ENCODE results near the gene ABITRAM.
"Not testable (repeated sequence)": the region's sequence is repeated elsewhere in the genome, so short reads cannot be mapped to it uniquely, and the experiment has no call there.

ABITRAM gene

DNA sequence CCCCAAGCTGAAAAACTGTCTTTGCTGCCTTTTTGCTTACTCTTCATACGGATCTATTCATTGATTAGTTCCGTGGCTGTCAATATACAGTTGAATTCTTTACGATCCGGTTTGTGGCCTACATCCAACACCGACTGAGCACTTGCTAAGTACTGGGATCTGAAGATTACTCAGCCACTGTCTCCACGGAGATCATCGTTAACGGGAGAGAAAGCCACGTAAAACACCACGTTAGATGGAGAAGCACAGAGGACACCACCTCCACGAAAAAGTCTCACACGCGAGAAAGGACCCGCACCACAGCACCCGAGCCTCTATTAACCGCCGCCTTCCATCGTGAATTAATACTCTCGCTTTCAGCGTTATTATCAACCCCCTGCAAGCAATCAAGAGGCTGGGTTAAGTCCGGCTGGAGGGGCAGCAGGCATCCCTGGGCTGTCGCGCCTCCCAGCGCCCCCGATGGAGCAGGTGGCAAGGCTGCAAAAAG, 926 bp upstream of the ABITRAM start:
- peak; percentile 11 for DNase-seq

DNA sequence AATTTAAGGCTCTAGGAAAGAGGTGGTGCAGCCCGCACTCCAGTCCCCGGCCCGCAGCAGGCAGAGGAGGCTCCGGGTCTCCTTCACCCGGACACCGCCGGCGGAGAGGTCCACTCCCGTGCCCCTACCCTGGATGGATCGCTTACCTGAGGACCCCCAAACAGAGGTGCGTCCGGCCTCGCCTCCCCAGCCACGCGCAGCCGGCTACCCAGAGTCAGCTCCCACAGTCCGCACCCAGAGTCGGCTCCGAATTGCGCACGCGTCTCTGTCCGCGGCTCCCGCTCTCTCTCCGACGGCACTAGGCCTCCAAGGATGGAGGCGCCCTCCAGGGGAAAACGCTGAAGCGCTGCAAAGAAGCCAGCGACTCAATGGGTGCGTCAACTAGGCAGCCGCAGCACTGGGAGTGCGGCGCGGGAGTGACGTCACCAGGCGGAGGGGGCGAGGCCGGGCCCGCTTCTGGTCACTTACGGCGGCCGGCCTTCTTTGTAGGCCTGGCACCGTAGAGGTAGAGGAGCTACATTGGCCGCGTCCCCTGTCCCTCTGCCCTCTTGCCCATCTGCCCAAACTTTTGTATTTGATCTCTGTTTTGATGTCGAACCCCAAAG, 380 bp upstream of the ABITRAM start, which contains the start of gene ELP1:
Gene ELP1, minus strand, starts transcription at position 407 of the 605 bp plus-strand sequence. CDS start 2,978 bp downstream, outside the sequence.
- peak; percentile 92 for DNase-seq

DNA sequence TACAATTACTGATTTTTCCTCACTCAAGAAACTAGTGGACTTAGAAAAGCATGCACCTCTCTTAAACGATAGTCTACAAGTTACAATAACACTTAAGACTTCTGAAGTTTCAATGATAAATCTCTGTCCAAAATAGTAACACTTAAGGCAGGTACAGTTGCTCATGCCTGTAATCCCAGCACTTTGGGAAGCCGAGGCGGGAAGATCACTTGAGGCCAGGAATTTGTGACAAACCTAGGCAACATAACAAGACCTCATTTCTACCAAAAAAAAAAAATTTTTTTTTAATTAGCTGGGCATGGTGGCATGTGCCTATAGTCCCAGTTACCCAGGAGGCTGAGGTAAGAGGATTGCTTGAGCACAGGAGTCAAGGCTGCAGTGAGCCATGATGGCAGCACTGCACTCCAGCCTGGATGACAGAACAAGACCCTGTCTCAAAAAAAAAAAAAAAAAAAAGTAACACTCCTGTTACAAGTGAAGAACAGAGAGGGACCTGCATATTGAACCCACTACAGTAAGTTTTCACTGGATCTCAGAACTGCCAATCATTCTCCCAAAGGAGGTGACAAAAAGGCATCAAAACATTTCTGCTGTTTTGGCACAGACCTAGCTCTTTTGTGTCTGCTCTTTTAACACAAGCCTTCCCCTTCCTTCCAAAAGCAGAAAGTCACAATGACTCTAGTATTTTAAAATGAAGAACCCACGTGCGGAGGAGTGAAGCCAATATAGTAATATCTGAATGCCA, 3.5 kb downstream of the ABITRAM start:
- DNase-seq: no peak

DNA sequence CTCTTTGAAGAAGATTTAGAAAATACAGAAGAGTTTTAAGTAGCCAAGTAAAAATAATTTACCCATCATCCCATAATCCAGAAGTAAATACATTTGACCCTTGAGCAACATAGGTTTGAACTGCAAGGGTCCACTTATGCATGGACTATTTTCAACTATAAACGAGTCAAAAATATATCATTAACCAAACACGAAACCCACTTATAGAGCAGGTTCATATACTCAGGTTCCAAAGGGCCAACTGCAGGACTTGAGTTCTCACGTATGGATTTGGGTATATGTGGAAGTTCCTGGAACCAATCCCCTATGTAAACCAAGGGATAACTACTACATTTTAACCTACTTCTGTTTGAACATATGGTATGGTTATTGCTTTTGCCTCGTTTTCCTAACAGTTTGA, 5.8 kb downstream of the ABITRAM start:
- no peak for DNase-seq

DNA sequence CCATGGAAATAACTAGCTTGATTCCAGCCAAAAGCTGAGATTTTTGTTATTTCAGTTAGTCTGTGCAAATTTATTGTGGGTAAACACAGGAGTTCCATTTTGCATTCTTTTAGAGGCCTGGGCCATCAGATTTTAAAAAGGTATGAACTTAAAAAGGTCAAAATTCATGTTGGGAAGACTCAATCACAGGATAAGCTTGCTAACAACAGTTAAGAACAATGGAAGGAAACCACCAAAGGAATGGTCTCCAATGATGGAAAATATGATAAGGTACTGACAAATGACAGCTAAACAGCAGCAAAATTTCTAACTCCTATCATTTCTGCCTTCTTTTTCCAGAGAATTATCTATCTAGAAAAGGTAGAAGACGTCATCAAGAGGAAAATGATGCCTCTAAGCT, 16.0 kb downstream of the ABITRAM start:
- no peak for DNase-seq

DNA sequence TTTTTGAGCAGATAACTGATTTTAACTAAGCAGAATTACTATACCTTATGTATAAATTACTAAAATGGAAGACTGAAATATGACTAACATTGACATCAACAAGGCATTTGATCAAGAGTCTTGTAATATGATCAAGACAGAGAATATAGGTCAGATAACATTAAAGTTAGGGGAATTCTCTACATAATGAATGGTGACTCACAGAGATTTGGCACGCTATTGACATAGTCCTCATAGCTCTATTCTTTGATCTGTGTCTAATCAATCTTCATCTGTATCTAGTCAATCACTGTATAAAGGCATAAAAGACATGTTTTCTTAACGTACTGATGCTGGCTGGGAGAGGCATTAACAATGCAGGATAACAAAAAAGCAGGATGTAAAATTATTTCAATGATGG, 17.4 kb downstream of the ABITRAM start:
- DNase-seq: no peak

DNA sequence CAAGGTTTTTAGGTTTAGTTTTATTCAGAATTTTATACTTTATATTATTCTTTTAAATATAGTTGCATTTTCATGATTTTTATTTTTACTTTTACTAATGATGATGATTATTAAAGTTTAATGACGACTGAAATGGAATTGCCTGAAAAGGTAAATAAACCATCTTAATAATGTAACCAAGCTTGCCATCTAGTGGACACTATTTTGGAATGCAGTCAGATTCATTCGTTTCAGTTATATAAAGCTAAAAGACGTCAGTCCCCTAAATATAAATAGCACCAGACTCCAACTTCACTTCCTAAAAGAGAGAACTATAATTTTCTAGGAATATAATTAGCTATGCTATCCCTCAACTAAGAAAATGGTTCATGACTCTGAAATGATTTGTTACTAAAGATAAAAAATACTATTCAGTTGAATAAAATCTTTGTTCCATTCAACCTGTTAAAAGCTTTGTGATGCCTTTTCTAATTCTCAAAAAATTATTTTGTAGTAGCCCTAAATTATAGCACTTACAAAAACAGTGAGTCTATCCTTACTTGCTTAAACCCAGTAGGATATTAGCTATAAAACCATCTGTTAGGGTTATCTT, 19.9 kb downstream of the ABITRAM start:
- DNase-seq: no peak

DNA sequence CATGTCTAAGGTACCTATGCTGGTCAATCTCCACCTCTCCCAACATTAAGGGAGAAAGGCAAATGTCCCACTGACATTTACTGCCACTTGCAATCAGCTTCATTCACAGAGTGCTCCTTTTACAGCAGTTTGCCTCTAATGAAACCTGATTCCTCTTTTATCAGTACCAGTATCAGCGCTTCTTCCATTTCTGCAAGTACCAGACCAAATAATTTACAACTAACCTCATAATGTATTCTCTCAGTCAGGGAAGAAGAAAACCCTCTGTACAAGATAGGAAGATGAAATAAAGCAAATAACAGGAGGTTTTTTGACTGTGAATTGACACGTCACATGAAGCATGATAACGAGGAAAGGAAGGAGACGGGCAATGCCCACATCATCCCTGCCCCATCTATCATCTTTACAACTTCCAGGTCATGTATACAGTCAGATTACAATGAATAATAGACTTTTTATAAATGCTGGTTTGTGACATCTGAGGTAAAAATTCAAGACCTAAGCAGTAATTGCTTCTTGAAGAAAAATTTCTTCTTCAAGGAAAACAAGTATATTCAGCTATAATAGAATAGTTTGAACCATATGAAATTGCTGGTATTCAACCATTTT, 21.9 kb downstream of the ABITRAM start:
- no peak for DNase-seq

DNA sequence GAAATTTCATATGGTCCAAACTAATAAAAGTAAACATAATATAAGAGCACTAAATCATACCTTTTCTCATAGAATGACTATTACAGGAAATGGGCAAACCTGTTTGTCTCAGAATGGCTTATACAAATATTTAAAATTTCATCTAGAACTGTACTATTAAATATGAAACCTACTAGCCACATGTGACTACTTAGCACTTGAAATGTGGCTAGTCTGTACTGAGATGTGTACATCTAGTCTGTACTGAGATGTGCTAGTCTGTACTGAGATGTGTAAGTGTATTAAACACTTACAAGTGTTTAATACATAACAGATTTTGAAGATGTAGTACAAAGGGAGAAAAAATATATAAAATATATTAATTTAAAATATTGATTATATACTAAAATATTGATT, 22.4 kb downstream of the ABITRAM start:
- DNase-seq: no peak

DNA sequence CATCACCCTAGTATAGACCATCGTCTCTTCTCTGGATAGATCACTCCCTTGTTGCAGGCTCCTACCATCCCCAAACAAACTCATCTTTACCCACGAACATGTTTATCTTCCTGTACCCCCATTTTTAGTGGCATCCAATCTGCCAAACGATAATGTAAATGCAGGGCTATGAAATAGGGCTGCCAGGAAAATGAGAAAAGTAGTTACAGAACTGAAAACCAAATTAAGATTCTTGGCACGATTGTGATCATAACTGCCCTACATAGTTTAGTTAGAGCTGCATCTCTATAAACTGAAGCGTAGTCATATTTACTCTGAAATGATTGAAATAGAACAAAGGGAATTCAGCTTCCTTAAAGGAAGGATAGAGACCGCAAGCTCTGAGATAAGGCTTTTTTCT, 26.1 kb downstream of the ABITRAM start:
- DNase-seq: no peak

DNA sequence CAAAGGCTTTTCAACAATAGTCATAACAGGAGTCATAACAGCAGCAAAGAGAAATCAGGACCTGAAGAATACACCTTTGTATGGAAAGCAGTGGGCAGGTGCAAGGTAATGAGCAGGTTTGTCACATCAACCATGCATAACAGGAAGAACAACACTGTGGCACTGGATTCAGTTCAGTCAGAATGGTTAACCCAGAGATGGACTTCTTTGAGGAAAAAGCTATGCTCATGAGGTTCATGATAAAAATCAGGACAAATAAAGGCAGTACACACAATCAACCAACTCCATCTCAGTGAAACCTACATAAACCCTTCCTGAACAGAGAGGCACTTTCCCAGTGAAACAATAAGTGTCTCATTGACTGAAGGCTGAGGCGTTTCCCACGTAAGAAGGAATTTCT, 27.0 kb downstream of the ABITRAM start:
- no peak for DNase-seq

DNA sequence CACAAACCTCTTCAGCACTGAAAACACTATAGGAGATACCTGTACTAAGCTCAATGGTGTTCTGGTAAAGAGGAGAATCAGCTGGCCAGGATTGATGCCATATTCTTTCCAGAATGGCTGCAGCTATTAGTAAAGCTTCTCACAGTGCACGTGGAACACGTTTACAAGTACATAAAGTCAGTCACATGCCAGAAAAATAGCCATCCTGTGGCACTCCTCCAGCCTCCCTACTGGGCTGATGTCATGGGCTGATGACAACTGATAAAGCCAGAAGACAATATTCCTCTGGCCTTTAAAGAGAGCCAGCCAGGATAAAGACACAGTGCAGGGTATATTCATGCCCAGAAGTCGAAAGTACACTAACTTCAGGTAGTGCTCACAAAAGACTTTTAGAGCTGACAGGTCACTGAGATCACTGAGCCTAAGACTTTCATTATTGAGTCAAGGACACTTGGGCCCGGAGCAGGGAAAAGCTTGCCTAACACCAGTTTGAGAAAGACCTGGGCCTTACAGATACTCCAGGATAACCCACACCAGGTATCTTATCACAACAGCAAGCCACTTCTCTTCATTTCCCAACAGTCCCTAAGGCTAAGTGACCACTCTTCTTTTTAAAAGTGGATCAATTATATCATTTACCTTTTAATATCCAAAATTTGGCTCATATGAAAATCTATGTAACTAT, 29.4 kb downstream of the ABITRAM start:
- DNase-seq: no peak

DNA sequence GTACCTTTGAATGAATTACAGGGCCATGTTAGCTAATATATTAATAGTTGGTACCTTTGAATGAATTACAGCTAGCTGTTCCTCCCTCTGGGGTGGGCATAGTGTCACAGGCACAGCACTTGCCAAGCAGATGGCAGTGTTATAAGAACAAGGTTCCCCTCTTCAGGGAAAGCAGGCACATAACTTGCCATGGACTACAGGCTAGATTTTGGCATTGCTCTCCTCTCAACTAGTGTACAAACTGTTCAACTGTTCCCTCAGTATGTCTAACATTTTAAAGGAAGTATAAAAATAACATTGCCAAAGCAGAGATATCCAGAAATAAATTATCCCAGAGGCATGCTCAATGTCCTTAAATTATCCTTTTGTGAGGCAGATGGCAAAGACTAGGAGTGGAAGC, 33.7 kb downstream of the ABITRAM start:
- no peak for DNase-seq

DNA sequence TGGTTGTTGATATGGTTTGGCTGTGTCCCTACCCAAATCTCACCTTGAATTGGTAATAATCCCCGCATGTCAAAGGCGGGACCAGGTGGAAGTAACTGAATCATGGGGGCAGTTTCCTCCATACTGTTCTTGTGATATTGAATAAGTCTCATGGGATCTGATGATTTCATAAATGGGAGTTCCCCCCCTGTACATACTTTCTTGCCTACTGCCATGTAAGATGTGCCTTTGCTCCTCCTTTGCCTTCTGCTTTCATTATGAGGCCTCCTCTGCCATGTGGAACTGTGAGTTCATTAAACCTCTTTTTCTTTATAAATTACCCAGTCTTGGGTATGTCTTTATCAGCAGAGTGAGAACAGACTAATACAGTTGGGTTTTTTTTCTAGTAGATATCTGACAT, 37.2 kb downstream of the ABITRAM start:
- DNase-seq: not testable (repeated sequence)

DNA sequence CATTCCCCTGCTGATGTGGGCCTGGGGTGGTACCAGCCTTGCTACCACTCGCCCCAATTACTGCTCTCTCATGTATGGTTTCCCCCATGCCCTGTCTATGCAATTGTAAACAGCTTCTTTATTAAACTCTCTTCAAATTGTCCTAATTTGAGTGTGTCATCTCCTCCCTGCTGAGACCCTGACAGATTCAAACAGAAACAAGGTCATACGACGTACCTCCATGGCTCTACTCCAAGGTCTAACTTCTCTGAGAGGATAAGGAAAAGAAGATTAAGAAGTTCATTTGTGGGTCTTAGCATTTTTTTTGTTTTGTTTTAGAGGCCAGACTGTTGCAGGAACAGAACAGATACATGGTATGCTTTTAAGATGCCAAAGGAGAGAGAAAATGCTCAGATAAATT, 38.0 kb downstream of the ABITRAM start:
- DNase-seq: no peak

DNA sequence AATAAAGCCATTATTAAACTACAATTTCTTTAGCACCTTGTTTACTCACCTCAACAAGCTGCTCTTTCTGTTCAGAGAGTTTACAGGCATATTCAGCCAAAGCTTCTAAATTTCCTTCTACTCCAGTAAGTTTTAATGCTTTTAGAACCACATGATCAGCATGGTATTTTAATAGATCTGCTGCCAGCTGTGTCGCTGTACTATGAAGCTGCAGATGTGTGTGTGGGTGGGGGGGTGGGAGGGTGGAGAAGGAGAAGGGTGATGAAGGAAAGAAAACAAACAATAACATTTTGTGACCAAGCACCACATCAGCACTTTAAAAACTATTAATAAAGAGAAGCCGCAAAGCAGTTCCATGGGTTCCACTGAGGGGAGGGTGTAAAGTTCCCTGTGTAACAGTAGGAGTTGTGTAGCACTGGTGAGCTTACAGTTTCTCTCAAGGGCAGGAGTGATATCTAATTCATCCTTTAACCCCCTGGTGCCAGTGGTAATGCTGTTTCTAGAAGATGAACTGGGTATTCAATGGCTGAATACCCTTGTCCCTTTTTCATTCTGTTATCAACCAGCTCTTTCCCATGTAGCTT, 38.5 kb downstream of the ABITRAM start:
- no peak for DNase-seq

DNA sequence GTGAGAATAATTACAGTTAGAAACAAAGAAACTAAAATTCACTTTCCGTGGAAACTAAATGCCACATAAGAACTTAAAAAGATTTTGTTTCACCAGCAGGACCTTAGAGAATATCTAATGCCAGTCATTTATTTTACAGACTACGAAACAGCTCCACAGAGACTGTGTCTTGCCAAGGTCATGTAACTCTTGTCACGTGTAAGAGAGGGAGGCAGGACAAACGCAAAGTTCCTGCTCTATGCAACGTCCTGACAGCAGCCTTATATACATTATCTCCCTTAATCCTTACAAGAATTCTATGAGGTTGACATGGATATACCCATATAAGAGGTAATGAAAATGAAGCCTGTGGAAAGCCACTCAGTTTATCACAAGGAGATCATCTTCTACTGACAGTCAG, 39.7 kb downstream of the ABITRAM start:
- no peak for DNase-seq

DNA sequence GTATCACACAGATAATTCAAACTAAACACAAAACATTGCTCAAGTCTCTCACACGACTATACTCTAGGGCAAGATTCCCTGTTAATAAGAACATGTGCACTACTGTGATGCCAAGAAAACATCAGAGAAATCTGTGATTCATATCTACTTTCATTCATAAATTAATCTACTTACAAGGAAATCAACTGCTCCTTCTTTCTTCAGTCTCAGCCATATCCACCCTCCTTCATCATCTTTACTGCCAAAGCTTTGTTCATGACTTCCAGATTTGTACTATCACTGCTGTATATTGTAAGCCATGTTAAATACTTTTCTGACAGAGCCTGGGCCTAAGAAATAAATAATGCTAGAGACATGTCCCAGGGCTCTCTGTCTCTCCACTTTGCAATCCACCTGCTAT, 44.0 kb downstream of the ABITRAM start:
- DNase-seq: no peak

DNA sequence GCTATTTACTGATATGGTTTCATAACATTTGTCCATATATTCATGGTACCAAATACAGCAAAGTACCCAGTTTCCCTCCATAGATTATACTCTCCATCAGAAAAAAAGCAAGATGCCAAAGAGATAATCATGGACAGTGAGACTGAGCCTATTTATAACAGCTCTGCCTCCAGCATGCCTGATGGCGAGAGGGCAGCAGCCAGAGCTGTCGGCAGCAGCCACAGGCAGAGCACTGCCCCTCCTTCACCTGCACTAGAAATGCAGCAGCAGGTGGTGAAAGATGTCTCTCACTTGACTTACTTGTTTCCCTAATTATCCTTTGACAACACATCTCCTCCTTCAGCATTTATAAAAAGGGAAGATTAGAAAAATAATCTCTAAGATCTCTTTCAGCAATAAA, 46.7 kb downstream of the ABITRAM start:
- DNase-seq: no peak

DNA sequence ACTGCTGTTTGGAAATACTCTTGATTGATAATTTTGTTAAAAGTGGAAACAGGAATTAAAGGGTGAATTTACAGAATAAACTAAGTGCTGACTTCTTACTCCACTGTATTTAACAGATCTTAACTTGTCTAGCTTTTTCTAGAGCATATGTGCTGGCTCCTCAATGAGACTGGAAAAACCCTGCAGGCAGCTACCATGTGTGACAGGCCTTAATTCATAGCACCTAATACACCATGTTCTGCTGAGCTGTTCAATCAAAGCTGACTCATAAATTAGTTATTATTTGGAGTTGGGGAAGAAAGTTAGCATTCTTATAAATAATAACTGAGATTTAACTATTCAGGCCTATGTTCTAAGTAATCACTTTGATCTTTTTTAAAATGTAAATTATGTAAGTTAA, 49.7 kb downstream of the ABITRAM start:
- no peak for DNase-seq
